ENCODE results near the gene KPNA4. TPM values are rescaled to one million over a fixed set of nuclear protein-coding genes. Genes with fewer than 3 reads are reported as not detected.
"Not testable (repeated sequence)": the region's sequence is repeated elsewhere in the genome, so short reads cannot be mapped to it uniquely, and the experiment has no call there.

Gene KPNA4
- total and polyA plus RNA-seq, 2 experiments from 2014 or later: 17.4 to 33.1 TPM

GRCh38 chr3:160576621-160577020, 11.2 kb upstream of the KPNA4 start:
- DNase-seq: no peak
- H3K36me3 ChIP-seq (ENCODE audit: low read depth): no peaks in the 10 kb centered on the region
- H3K9me3 ChIP-seq (ENCODE audit: low read depth): no peaks in the 10 kb centered on the region
- H3K27me3 ChIP-seq (replicated peaks; ENCODE audit: insufficient read depth): no peaks in the 10 kb centered on the region
- no peaks in the 10 kb centered on the region for H4K20me1 ChIP-seq (ENCODE audit: insufficient read depth)
- no peak overlapping the region for H3K4me3 ChIP-seq
- H2AFZ ChIP-seq: no peak overlapping the region
- no peaks in the 10 kb centered on the region for H3K79me2 ChIP-seq (ENCODE audit: insufficient read depth)
- no peak overlapping the region for H3K9ac ChIP-seq
- H3F3A ChIP-seq (ENCODE audit: insufficient read depth): no peaks in the 10 kb centered on the region
- in situ Hi-C loops (cut with MboI): no loop called here
- H3K4me1 ChIP-seq (ENCODE audit: insufficient read depth): no peaks in the 10 kb centered on the region
- no peak for TF ChIP-seq EZH2phosphoT487 (IDR thresholded peaks at IDR 0.05; ENCODE audit: insufficient read depth, low read depth)
- no peak for TF ChIP-seq EZH2 (IDR thresholded peaks at IDR 0.05; ENCODE audit: insufficient read depth, poor library complexity, severe bottlenecking)
- no peak overlapping the region for H3K27ac ChIP-seq
- no peaks in the 10 kb centered on the region for H3K9me2 ChIP-seq (ENCODE audit: insufficient read depth)
- no peak overlapping the region for H3K4me2 ChIP-seq (ENCODE audit: unreplicated experiment)

GRCh38 chr3:160575589-160575988, 10.2 kb upstream of the KPNA4 start:
- in situ Hi-C loops (cut with MboI): no loop called here
- no peak overlapping the region for H3K4me3 ChIP-seq
- 75 to 91% methylated on average over 1 of the region's 1 CpG for WGBS, 2 experiments (ENCODE audit: low coverage in 1 of 2, low lambda C conversion rate in 2 of 2, missing lambda C conversion rate in 2 of 2)

GRCh38 chr3:160574636-160575035, 9.3 kb upstream of the KPNA4 start:
- TF ChIP-seq EZH2phosphoT487 (IDR thresholded peaks at IDR 0.05; ENCODE audit: insufficient read depth, low read depth) (no peak), EZH2 (IDR thresholded peaks at IDR 0.05; ENCODE audit: insufficient read depth, poor library complexity, severe bottlenecking) (no peak)
- H3K9ac ChIP-seq: no peak overlapping the region
- in situ Hi-C loops (cut with MboI): no loop called here
- H3F3A ChIP-seq (ENCODE audit: insufficient read depth): no peaks in the 10 kb centered on the region; the same call in 1 of the 2 replicates
- no peak overlapping the region for H3K27ac ChIP-seq
- WGBS, 2 experiments (ENCODE audit: low coverage in 1 of 2, low lambda C conversion rate in 2 of 2, missing lambda C conversion rate in 2 of 2): 92 to 98% methylated on average over 3 of the region's 3 CpGs
- no peaks in the 10 kb centered on the region for H3K36me3 ChIP-seq (ENCODE audit: low read depth)
- no peak overlapping the region for H3K4me2 ChIP-seq (ENCODE audit: unreplicated experiment)
- H3K4me3 ChIP-seq: no peak overlapping the region
- no peaks in the 10 kb centered on the region for H4K20me1 ChIP-seq (ENCODE audit: insufficient read depth)
- H2AFZ ChIP-seq: no peak overlapping the region
- H3K4me1 ChIP-seq (ENCODE audit: insufficient read depth): no peaks in the 10 kb centered on the region
- no peaks in the 10 kb centered on the region for H3K27me3 ChIP-seq (replicated peaks; ENCODE audit: insufficient read depth)
- no peaks in the 10 kb centered on the region for H3K79me2 ChIP-seq (ENCODE audit: insufficient read depth)
- H3K9me3 ChIP-seq (ENCODE audit: low read depth): no peaks in the 10 kb centered on the region
- no peak for DNase-seq
- no peaks in the 10 kb centered on the region for H3K9me2 ChIP-seq (ENCODE audit: insufficient read depth)

More at GRCh38 chr3:160575589-160575988, 10.2 kb upstream of the KPNA4 start:
- H2AFZ ChIP-seq: no peak overlapping the region
- no peaks in the 10 kb centered on the region for H4K20me1 ChIP-seq (ENCODE audit: insufficient read depth)
- H3K4me2 ChIP-seq (ENCODE audit: unreplicated experiment): no peak overlapping the region
- H3K27me3 ChIP-seq (replicated peaks; ENCODE audit: insufficient read depth): no peaks in the 10 kb centered on the region
- DNase-seq: no peak
- H3K9me2 ChIP-seq (ENCODE audit: insufficient read depth): no peaks in the 10 kb centered on the region
- no peaks in the 10 kb centered on the region for H3K9me3 ChIP-seq (ENCODE audit: low read depth)
- H3K4me1 ChIP-seq (ENCODE audit: insufficient read depth): no peaks in the 10 kb centered on the region
- no peak overlapping the region for H3K27ac ChIP-seq
- H3K36me3 ChIP-seq (ENCODE audit: low read depth): no peaks in the 10 kb centered on the region
- no peaks in the 10 kb centered on the region for H3K79me2 ChIP-seq (ENCODE audit: insufficient read depth)
- TF ChIP-seq EZH2phosphoT487 (IDR thresholded peaks at IDR 0.05; ENCODE audit: insufficient read depth, low read depth): no peak
- TF ChIP-seq EZH2 (IDR thresholded peaks at IDR 0.05; ENCODE audit: insufficient read depth, poor library complexity, severe bottlenecking): no peak
- no peaks in the 10 kb centered on the region for H3F3A ChIP-seq (ENCODE audit: insufficient read depth)
- no peak overlapping the region for H3K9ac ChIP-seq

- in situ Hi-C loops (cut with MboI); H3K9ac ChIP-seq; H3K9me3 ChIP-seq (ENCODE audit: low read depth); H3F3A ChIP-seq (ENCODE audit: insufficient read depth); DNase-seq; H3K4me1 ChIP-seq (ENCODE audit: insufficient read depth); H3K79me2 ChIP-seq (ENCODE audit: insufficient read depth); H3K4me3 ChIP-seq; H3K27ac ChIP-seq; H3K27me3 ChIP-seq (replicated peaks; ENCODE audit: insufficient read depth); H4K20me1 ChIP-seq (ENCODE audit: insufficient read depth); H3K4me2 ChIP-seq (ENCODE audit: unreplicated experiment); H3K36me3 ChIP-seq (ENCODE audit: low read depth); H2AFZ ChIP-seq; H3K9me2 ChIP-seq (ENCODE audit: insufficient read depth): not testable (repeated sequence)
- WGBS, 2 experiments (ENCODE audit: low coverage in 1 of 2, low lambda C conversion rate in 2 of 2, missing lambda C conversion rate in 2 of 2): 95 to 96% methylated on average over 25 to 31 of the region's 35 CpGs
These were observed 8.7 kb upstream of the KPNA4 start for GRCh38 chr3:160573955-160574525.

Data from GM23248 (cell line).